Endodermal cell (in vitro differentiated cells): ENCODE results near the gene ADAM22. TPM values are rescaled to one million over a fixed set of nuclear protein-coding genes. Genes with fewer than 3 reads are reported as not detected.

Experiments used
- DNase-seq: peaks from one replicate; pipeline ENCODE4 v3.0.0-alpha.2; 2017
- H3K27ac ChIP-seq: 2 replicates; pipeline ENCODE4 v1.5.1; 2013; ENCODE audit warnings: mild to moderate bottlenecking, low read depth, low read length, moderate library complexity
- H3K27me3 ChIP-seq: 2 replicates; pipeline ENCODE4 v1.6.1; 2013; ENCODE audit warnings: mild to moderate bottlenecking, low read length, moderate library complexity; ENCODE audit not compliant: insufficient read depth, control insufficient read depth, poor library complexity, severe bottlenecking
- H3K36me3 ChIP-seq: 2 replicates; pipeline ENCODE4 v1.7.0; 2013; ENCODE audit warnings: mild to moderate bottlenecking, low read length, moderate library complexity; ENCODE audit not compliant: control insufficient read depth, insufficient read depth
- H3K4me1 ChIP-seq: one replicate; pipeline ENCODE4 v1.7.0; 2013; ENCODE audit warnings: low read length; ENCODE audit not compliant: control insufficient read depth, insufficient read depth
- H3K4me3 ChIP-seq: 2 replicates; pipeline ENCODE4 v1.5.1; 2013; ENCODE audit warnings: mild to moderate bottlenecking, low read length, moderate library complexity
- H3K9ac ChIP-seq: 2 replicates; pipeline ENCODE4 v1.6.1; 2013; ENCODE audit warnings: mild to moderate bottlenecking, low read length, moderate library complexity; ENCODE audit not compliant: poor library complexity, severe bottlenecking; ENCODE audit errors: extremely low read depth
- H3K9me3 ChIP-seq: 2 replicates; pipeline ENCODE4 v1.6.1; 2013; ENCODE audit warnings: mild to moderate bottlenecking, low read length, moderate library complexity; ENCODE audit not compliant: control insufficient read depth
- H3K27ac Mint-ChIP-seq: 2 replicates; pipeline ENCODE4 v1.8.0; 2020; ENCODE audit warnings: mixed read lengths
- H3K27me3 Mint-ChIP-seq: 2 replicates; pipeline ENCODE4 v1.8.0; 2021; ENCODE audit warnings: mild to moderate bottlenecking, mixed read lengths; ENCODE audit not compliant: insufficient read depth
- H3K36me3 Mint-ChIP-seq: 2 replicates; pipeline ENCODE4 v1.8.0; 2020; ENCODE audit warnings: low read depth, mixed read lengths
- H3K4me1 Mint-ChIP-seq: 2 replicates; pipeline ENCODE4 v1.8.0; 2020; ENCODE audit warnings: mixed read lengths
- H3K4me3 Mint-ChIP-seq: 2 replicates; pipeline ENCODE4 v1.8.0; 2020; ENCODE audit warnings: mild to moderate bottlenecking, moderate library complexity, mixed read lengths
- H3K9me3 Mint-ChIP-seq: 2 replicates; pipeline ENCODE4 v1.8.0; 2020; ENCODE audit warnings: mild to moderate bottlenecking, mixed read lengths
- WGBS, 2 experiments: methylation state at CpG; one replicate each; pipeline versions ENCODE4 v1.1.5 to v1.1.7; 2013; ENCODE audit warnings: missing lambda C conversion rate in 2 of 2, mixed read lengths in 1 of 2; ENCODE audit not compliant: insufficient coverage in 1 of 2, insufficient read length in 1 of 2; 5-methylcytosine and 5-hydroxymethylcytosine counted together
- total RNA-seq, 2 donors: library from RNA; stranded (reverse); fragmentation: NEBNext Ultra II Directional in 1 of 2; extraction: Animal tissue kit (Norgen Biotek cat#: 25700) in 1 of 2; gene quantifications; 2 replicates in 1 of 2; 3 replicates in 1 of 2; pipeline ENCODE4 v1.2.1, GENCODE V29; 2021
- TF ChIP-seq, protein P1 (sequence below): fragments of 200-600 bp; sonication (generic); conservative IDR thresholded peaks from 2 replicates; pipeline ENCODE4 v1.5.0; 2021; ENCODE audit warnings: antibody characterized with exemption, mild to moderate bottlenecking

Gene ADAM22
- total RNA-seq, 2 donors from 2014 or later, result 10.9 to 11.5 TPM

DNA sequence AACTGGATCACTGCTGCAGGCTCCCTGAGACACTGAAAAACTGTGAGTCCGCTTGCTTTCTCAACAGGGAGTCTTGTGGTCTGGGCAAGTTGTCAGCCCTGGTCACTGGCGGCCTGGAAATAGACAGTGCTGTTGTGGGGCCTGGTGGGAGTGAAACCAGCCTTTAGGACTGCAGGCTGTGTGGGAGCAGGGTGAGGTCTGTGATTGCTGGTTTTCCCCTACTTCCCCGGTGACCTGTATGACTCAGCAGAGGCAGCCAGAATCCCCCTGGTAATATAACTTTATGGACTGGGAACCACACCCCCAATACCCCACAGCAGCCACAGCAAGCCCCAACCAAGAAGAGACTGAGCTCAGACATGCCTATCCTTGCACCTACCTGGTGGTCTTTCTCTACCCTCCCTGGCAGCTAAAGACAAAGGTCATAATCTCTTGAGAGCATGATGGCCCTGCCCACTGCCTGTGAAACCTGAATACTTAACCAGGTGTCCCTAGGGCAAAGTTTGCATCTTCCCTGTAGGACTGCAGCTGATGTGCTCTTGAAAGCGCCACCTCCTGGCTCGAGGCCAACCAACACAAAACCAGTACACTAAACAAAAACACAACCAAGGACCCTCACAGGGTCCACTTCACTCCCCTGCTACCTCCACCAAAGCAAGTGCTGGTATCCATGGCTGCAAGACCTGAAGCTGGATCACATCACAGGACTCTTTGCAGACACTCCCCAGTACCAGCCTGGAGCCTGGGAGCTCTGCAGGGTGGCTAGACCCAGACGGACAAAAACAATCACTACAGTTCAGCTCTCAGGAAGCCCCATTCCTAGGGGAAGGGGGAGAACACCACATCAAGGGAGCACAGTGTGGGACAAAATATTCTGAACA, 7.2 kb upstream of the ADAM22 start:
- Histone ChIP-seq H3K4me1 (no peaks in the 10 kb centered on the region), H3K4me3 (no peak overlapping the region), H3K36me3 (no peaks in the 10 kb centered on the region), H3K27ac (no peak overlapping the region), H3K9ac (no peak overlapping the region), H3K27me3 (peaks cover 4% of the 10 kb centered on the region), H3K9me3 (no peaks in the 10 kb centered on the region)
- H3K27me3 Mint-ChIP-seq, result peaks cover 19% of the 10 kb centered on the region
- peak; percentile 92 for DNase-seq
- H3K9me3 Mint-ChIP-seq, result no peaks in the 10 kb centered on the region
- peaks cover 7% of the 10 kb centered on the region for H3K4me1 Mint-ChIP-seq
- H3K27ac Mint-ChIP-seq, result peak overlapping the region; percentile 93
- 56 to 100% methylated on average over 2 to 6 of the region's 6 CpGs for WGBS, 2 experiments
- no peaks in the 10 kb centered on the region for H3K36me3 Mint-ChIP-seq
- TF ChIP-seq, protein P1, sequence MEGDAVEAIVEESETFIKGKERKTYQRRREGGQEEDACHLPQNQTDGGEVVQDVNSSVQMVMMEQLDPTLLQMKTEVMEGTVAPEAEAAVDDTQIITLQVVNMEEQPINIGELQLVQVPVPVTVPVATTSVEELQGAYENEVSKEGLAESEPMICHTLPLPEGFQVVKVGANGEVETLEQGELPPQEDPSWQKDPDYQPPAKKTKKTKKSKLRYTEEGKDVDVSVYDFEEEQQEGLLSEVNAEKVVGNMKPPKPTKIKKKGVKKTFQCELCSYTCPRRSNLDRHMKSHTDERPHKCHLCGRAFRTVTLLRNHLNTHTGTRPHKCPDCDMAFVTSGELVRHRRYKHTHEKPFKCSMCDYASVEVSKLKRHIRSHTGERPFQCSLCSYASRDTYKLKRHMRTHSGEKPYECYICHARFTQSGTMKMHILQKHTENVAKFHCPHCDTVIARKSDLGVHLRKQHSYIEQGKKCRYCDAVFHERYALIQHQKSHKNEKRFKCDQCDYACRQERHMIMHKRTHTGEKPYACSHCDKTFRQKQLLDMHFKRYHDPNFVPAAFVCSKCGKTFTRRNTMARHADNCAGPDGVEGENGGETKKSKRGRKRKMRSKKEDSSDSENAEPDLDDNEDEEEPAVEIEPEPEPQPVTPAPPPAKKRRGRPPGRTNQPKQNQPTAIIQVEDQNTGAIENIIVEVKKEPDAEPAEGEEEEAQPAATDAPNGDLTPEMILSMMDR, result peak; percentile 79
- no peak overlapping the region for H3K4me3 Mint-ChIP-seq

DNA sequence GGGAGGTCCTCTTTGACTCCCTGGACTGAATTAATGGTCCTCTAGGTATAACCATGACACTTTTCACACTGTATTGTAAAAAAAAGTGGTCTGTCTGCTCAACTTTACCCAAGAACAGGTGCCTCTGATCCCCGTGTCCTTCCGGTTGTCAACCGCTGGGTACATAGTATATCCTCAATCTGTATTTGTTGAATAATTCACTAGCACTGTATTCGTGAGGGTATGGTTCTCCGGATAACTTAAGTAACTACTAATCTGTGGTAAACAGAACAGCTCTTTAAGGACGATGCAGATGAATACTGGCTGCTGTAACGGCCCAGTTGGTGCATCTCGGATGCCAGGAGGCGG, 472 bp upstream of the ADAM22 start:
- H3K27ac Mint-ChIP-seq, result no peak overlapping the region
- peak overlapping the region; percentile 81 for H3K4me3 Mint-ChIP-seq
- Histone ChIP-seq H3K9ac (no peak overlapping the region), H3K4me3 (peak overlapping the region; percentile 87), H3K27ac (no peak overlapping the region), H3K27me3 (peaks cover 32% of the 10 kb centered on the region), H3K4me1 (no peaks in the 10 kb centered on the region), H3K36me3 (no peaks in the 10 kb centered on the region), H3K9me3 (no peaks in the 10 kb centered on the region)
- H3K27me3 Mint-ChIP-seq, result peaks cover 37% of the 10 kb centered on the region
- DNase-seq, result no peak
- TF ChIP-seq, protein P1, result no peak
- peaks cover 7% of the 10 kb centered on the region for H3K4me1 Mint-ChIP-seq
- H3K36me3 Mint-ChIP-seq, result no peaks in the 10 kb centered on the region
- no peaks in the 10 kb centered on the region for H3K9me3 Mint-ChIP-seq
- 17 to 19% methylated on average over 6 to 9 of the region's 9 CpGs for WGBS, 2 experiments

DNA sequence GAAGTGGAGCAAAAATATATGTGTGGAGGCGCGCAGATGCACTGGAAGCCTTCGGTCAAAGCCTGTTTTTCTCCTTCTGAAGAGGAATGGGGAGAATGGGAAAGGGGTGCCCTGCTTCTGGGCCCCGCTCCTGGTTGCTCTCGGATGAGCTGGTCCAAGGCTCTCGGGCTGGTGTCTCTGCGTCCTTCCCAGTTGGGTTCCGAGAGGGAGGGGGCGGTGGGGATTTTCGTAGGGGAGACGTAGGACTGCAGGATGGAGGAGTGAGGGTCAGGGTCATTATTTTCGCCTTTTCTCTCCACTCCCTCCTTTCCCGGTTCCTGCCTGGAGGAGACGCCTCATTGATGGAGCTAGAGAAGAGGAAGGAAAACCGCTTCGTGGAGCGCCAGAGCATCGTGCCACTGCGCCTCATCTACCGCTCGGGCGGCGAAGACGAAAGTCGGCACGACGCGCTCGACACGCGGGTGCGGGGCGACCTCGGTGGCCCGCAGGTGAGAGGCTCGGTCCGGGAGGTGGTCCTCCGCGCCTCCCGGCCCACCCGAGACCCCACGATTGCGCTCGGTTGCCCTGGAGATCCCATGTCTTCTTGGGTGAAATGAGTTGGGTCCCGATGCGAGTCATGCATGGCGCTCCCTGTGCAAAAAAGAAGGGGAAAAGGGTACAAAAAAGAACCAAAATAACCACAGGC, 790 bp downstream of the ADAM22 start:
- peaks cover 33% of the 10 kb centered on the region for H3K27me3 Mint-ChIP-seq
- no peaks in the 10 kb centered on the region for H3K9me3 Mint-ChIP-seq
- H3K4me3 Mint-ChIP-seq, result peak overlapping the region; percentile 81
- Histone ChIP-seq H3K9me3 (no peaks in the 10 kb centered on the region), H3K36me3 (no peaks in the 10 kb centered on the region), H3K27me3 (peaks cover 29% of the 10 kb centered on the region), H3K27ac (no peak overlapping the region), H3K4me1 (no peaks in the 10 kb centered on the region), H3K4me3 (peak overlapping the region; percentile 87), H3K9ac (peak overlapping the region; percentile 40)
- H3K27ac Mint-ChIP-seq, result peak overlapping the region; percentile 78
- TF ChIP-seq, protein P1, result no peak
- peaks cover 2% of the 10 kb centered on the region for H3K36me3 Mint-ChIP-seq
- peaks cover 7% of the 10 kb centered on the region for H3K4me1 Mint-ChIP-seq
- peak; percentile 74 for DNase-seq
- WGBS, 2 experiments, result 0 to 3% methylated on average over 17 to 47 of the region's 47 CpGs
